GM12874 (cell line): ENCODE measurements around the gene VPS51.

Source experiments
- CTCF ChIP-seq: IDR thresholded peaks from 2 replicates; pipeline ENCODE4 v1.5.1; 2011; ENCODE audit warnings: low read depth, mild to moderate bottlenecking, control low read depth, low read length, moderate library complexity; ENCODE audit not compliant: insufficient read depth

The VPS51 gene

GRCh38 chr11:65085446-65085845, 10.6 kb upstream of the VPS51 start:
- TF ChIP-seq CTCF = no peak

GRCh38 chr11:65086809-65087208, 9.2 kb upstream of the VPS51 start:
- TF ChIP-seq CTCF = no peak

- TF ChIP-seq CTCF = no peak
Measured at GRCh38 chr11:65087216-65087615, 8.8 kb upstream of the VPS51 start.

- TF ChIP-seq CTCF = no peak
Measured at GRCh38 chr11:65087827-65088226, 8.2 kb upstream of the VPS51 start.

- TF ChIP-seq CTCF = no peak
Measured at GRCh38 chr11:65089621-65090020, 6.4 kb upstream of the VPS51 start.

- TF ChIP-seq CTCF = no peak
Measured at GRCh38 chr11:65090628-65091027, 5.4 kb upstream of the VPS51 start.

- no peak for TF ChIP-seq CTCF
Measured at GRCh38 chr11:65095427-65095826, 587 bp upstream of the VPS51 start.

GRCh38 chr11:65096926-65097325, 912 bp downstream of the VPS51 start:
- TF ChIP-seq CTCF = no peak
